ENCODE results near the gene UBL3. TPM values are rescaled to one million over a fixed set of nuclear protein-coding genes. Genes with fewer than 3 reads are reported as not detected.

The UBL3 gene
- total RNA-seq, 1 donor from 2014 or later = 22.6 TPM

- DNase-seq (no peak), ATAC-seq (no peak)
- intact Hi-C loops (cut with micrococcal nuclease) = no loop called here
Observed at GRCh38 chr13:29737061-29737460, 113.4 kb downstream of the UBL3 start.

- DNase-seq (no peak), ATAC-seq (no peak)
- intact Hi-C loops (cut with micrococcal nuclease) = no loop called here
Observed at GRCh38 chr13:29733147-29733611, 117.2 kb downstream of the UBL3 start.

GRCh38 chr13:29730253-29730652, 120.2 kb downstream of the UBL3 start:
- DNase-seq = no peak
- intact Hi-C loops (cut with micrococcal nuclease) = no loop called here
- ATAC-seq = no peak

- DNase-seq = no peak
- no peak for ATAC-seq
- intact Hi-C loops (cut with micrococcal nuclease) = no loop called here
Observed at GRCh38 chr13:29722415-29722814, 128.0 kb downstream of the UBL3 start.

GRCh38 chr13:29721766-29722165, 128.7 kb downstream of the UBL3 start:
- intact Hi-C loops (cut with micrococcal nuclease) = no loop called here
- DNase-seq = no peak
- no peak for ATAC-seq

- intact Hi-C loops (cut with micrococcal nuclease) = no loop called here
- ATAC-seq (peak; percentile 64), DNase-seq (no peak)
Observed at GRCh38 chr13:29718694-29719093, 131.7 kb downstream of the UBL3 start.

- ATAC-seq = no peak
- intact Hi-C loops (cut with micrococcal nuclease) = no loop called here
- DNase-seq = no peak
Observed at GRCh38 chr13:29716493-29716892, 133.9 kb downstream of the UBL3 start.

Data from left ventricle myocardium superior (tissue), 1 donor.